Measurements from ENCODE around the gene RAB26. TPM values are rescaled to one million over a fixed set of nuclear protein-coding genes. Genes with fewer than 3 reads are reported as not detected.

Gene RAB26
- total and polyA plus RNA-seq, 2 donors from 2014 or later, result 1.5 to 3.0 TPM

GRCh38 chr16:2186505-2186904 is 38.1 kb downstream of the RAB26 start:
- H3K36me3 ChIP-seq (ENCODE audit: control insufficient read depth in 2 of 3, insufficient read depth in 3 of 3, low read length in 3 of 3), result no peaks in the 10 kb centered on the region
- no peaks in the 10 kb centered on the region for H3K27me3 ChIP-seq (ENCODE audit: control insufficient read depth, insufficient read depth, low read length)
- no peak for FAIRE-seq
- H3K9ac ChIP-seq (ENCODE audit: low read length in 3 of 3), result no peak overlapping the region
- no peaks in the 10 kb centered on the region for H3K4me1 ChIP-seq (ENCODE audit: control insufficient read depth in 2 of 3, insufficient read depth in 2 of 3, low read depth in 1 of 3, low read length in 3 of 3)
- DNase-seq, result no peak
- no peak for TF ChIP-seq CTCF (IDR thresholded peaks at IDR 0.05; ENCODE audit: borderline replicate concordance, extremely low read depth, insufficient read depth)
- intact Hi-C loops (cut with DNase I), result no loop called here
- H3K4me3 ChIP-seq (ENCODE audit: low read length in 3 of 3), result no peak overlapping the region
- no peaks in the 10 kb centered on the region for H3K9me3 ChIP-seq (ENCODE audit: control insufficient read depth in 2 of 3, insufficient read depth in 1 of 3, low read length in 3 of 3)
- no peak overlapping the region for H3K27ac ChIP-seq (ENCODE audit: low read depth in 2 of 2, low read length in 2 of 2)

- no peak for DNase-seq
- H3K9ac ChIP-seq (ENCODE audit: low read length in 3 of 3), result no peak overlapping the region
- H3K36me3 ChIP-seq (ENCODE audit: control insufficient read depth in 2 of 3, insufficient read depth in 3 of 3, low read length in 3 of 3), result no peaks in the 10 kb centered on the region
- H3K4me1 ChIP-seq (ENCODE audit: control insufficient read depth in 2 of 3, insufficient read depth in 2 of 3, low read depth in 1 of 3, low read length in 3 of 3), result no peaks in the 10 kb centered on the region
- intact Hi-C loops (cut with DNase I), result no loop called here
- FAIRE-seq, result no peak
- no peak overlapping the region for H3K27ac ChIP-seq (ENCODE audit: low read depth in 2 of 2, low read length in 2 of 2)
- no peak overlapping the region for H3K4me3 ChIP-seq (ENCODE audit: low read length in 3 of 3)
- no peaks in the 10 kb centered on the region for H3K27me3 ChIP-seq (ENCODE audit: control insufficient read depth, insufficient read depth, low read length)
- no peak for TF ChIP-seq CTCF (IDR thresholded peaks at IDR 0.05; ENCODE audit: borderline replicate concordance, extremely low read depth, insufficient read depth)
- H3K9me3 ChIP-seq (ENCODE audit: control insufficient read depth in 2 of 3, insufficient read depth in 1 of 3, low read length in 3 of 3), result no peaks in the 10 kb centered on the region
These were observed 38.8 kb downstream of the RAB26 start for GRCh38 chr16:2187212-2187611.

GRCh38 chr16:2188395-2188794 is 40.0 kb downstream of the RAB26 start:
- Histone ChIP-seq H3K4me1 (ENCODE audit: control insufficient read depth in 2 of 3, insufficient read depth in 2 of 3, low read depth in 1 of 3, low read length in 3 of 3) (no peaks in the 10 kb centered on the region), H3K36me3 (ENCODE audit: control insufficient read depth in 2 of 3, insufficient read depth in 3 of 3, low read length in 3 of 3) (no peaks in the 10 kb centered on the region), H3K4me3 (ENCODE audit: low read length in 3 of 3) (no peak overlapping the region), H3K27ac (ENCODE audit: low read depth in 2 of 2, low read length in 2 of 2) (no peak overlapping the region), H3K9me3 (ENCODE audit: control insufficient read depth in 2 of 3, insufficient read depth in 1 of 3, low read length in 3 of 3) (no peaks in the 10 kb centered on the region), H3K9ac (ENCODE audit: low read length in 3 of 3) (no peak overlapping the region), H3K27me3 (ENCODE audit: control insufficient read depth, insufficient read depth, low read length) (no peaks in the 10 kb centered on the region)
- TF ChIP-seq CTCF (IDR thresholded peaks at IDR 0.05; ENCODE audit: borderline replicate concordance, extremely low read depth, insufficient read depth), result no peak
- FAIRE-seq, result no peak
- intact Hi-C loops (cut with DNase I), result no loop called here
- DNase-seq, result no peak

- intact Hi-C loops (cut with DNase I), result no loop called here
- H3K27me3 ChIP-seq (ENCODE audit: control insufficient read depth, insufficient read depth, low read length), result no peaks in the 10 kb centered on the region
- H3K9ac ChIP-seq (ENCODE audit: low read length in 3 of 3), result no peak overlapping the region
- no peak overlapping the region for H3K4me3 ChIP-seq (ENCODE audit: low read length in 3 of 3)
- TF ChIP-seq CTCF (IDR thresholded peaks at IDR 0.05; ENCODE audit: borderline replicate concordance, extremely low read depth, insufficient read depth), result no peak
- H3K9me3 ChIP-seq (ENCODE audit: control insufficient read depth in 2 of 3, insufficient read depth in 1 of 3, low read length in 3 of 3), result no peaks in the 10 kb centered on the region
- H3K27ac ChIP-seq (ENCODE audit: low read depth in 2 of 2, low read length in 2 of 2), result no peak overlapping the region
- DNase-seq (no peak), FAIRE-seq (no peak)
- H3K4me1 ChIP-seq (ENCODE audit: control insufficient read depth in 2 of 3, insufficient read depth in 2 of 3, low read depth in 1 of 3, low read length in 3 of 3), result no peaks in the 10 kb centered on the region
- H3K36me3 ChIP-seq (ENCODE audit: control insufficient read depth in 2 of 3, insufficient read depth in 3 of 3, low read length in 3 of 3), result no peaks in the 10 kb centered on the region
These were observed 40.9 kb downstream of the RAB26 start for GRCh38 chr16:2189252-2189893.
